GM12873 (cell line): Measurements from ENCODE around the gene PIK3C2B.

Source experiments
- TF ChIP-seq, protein P1 (sequence below): IDR thresholded peaks from 2 replicates; pipeline ENCODE4 v1.5.1; 2012; ENCODE audit warnings: low read depth, mild to moderate bottlenecking, moderate library complexity, low read length, control low read depth; ENCODE audit not compliant: insufficient read depth; ENCODE audit errors: missing control alignments

PIK3C2B gene

DNA sequence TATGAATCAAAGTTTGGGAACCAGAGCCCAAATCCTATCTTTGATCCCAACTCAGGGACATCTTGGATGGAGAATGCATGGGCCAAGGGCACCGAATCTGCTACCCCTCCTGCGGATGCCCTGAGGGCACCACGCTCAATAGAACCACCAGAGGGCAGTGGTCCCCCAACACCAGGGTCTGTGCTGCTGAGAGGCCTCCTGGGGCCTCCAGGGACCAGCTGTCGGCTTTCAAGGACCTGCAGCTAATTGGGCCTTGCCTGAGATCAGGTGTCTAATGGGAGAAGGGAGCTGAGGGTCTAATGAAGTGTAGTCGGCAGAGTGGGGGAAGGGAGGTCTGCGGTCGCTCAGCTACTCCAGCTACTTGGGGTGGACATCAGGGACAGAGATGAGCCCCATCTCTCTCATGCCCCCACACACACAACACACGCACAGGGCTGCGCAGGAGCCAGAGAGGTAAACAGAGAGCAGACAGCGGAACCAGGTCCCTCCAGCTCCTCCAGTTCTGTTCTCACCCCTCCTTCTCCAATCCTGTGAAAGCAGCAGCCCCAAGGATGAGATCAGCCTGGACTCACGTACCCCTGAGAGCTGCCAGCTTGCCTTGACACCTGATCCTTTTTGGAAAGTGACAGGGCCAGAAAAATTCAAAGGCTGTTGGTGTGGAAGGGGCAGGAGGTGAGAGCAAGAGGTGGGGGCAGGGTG, 48.0 kb downstream of the PIK3C2B start:
- TF ChIP-seq, protein P1, sequence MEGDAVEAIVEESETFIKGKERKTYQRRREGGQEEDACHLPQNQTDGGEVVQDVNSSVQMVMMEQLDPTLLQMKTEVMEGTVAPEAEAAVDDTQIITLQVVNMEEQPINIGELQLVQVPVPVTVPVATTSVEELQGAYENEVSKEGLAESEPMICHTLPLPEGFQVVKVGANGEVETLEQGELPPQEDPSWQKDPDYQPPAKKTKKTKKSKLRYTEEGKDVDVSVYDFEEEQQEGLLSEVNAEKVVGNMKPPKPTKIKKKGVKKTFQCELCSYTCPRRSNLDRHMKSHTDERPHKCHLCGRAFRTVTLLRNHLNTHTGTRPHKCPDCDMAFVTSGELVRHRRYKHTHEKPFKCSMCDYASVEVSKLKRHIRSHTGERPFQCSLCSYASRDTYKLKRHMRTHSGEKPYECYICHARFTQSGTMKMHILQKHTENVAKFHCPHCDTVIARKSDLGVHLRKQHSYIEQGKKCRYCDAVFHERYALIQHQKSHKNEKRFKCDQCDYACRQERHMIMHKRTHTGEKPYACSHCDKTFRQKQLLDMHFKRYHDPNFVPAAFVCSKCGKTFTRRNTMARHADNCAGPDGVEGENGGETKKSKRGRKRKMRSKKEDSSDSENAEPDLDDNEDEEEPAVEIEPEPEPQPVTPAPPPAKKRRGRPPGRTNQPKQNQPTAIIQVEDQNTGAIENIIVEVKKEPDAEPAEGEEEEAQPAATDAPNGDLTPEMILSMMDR: peak; percentile 85

DNA sequence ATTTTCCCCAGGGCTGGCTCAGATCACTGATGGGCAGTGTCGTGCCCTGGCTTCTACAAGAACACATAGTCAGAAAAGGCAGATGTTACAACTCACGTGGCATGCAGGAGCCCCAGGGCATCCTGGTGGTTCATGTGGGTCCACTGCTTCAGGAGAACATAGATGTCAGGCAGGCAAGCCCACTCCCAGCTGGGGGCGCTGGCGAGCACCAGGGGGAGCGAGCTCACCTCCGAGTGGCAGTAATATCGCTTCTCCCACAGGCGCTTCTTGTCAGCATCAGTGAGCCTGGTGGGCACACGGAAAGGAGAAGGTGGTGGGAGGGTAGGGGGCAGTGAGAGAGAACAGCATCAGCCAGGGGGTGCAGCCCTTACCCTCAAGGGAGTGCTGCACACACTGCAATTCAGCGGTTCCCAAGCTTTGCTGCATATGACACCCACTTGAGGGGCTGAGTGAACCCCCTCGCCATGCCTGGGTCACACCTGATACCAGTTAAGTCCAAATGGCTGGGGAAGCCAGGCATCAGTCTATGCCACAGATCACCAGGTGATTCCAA, 48.7 kb downstream of the PIK3C2B start:
- TF ChIP-seq, protein P1: peak; percentile 75
